ENCODE measurements around the gene UQCRC2.
"Not testable (repeated sequence)": the region's sequence is repeated elsewhere in the genome, so short reads cannot be mapped to it uniquely, and the experiment has no call there.

Gene UQCRC2

DNA sequence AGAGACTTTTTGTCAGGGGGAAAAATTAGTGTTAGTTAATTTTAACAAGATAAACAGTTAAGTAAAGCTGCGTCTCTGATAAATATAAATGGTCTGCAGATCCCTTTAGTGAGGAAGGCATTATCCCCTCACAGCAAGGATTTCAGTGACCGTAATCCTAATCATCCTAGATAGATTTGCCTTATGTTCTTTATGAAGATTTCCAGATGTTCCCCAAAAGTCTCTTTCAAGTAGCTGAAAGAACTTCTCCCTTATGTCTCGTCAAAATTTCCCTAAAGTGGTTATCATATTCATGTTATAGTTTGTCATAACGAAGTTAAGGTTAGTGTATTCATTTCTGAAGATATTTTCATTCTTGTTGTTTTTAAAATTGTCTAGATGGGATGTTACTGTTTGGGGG, 60.3 kb downstream of the UQCRC2 start:
- no peak for DNase-seq

DNA sequence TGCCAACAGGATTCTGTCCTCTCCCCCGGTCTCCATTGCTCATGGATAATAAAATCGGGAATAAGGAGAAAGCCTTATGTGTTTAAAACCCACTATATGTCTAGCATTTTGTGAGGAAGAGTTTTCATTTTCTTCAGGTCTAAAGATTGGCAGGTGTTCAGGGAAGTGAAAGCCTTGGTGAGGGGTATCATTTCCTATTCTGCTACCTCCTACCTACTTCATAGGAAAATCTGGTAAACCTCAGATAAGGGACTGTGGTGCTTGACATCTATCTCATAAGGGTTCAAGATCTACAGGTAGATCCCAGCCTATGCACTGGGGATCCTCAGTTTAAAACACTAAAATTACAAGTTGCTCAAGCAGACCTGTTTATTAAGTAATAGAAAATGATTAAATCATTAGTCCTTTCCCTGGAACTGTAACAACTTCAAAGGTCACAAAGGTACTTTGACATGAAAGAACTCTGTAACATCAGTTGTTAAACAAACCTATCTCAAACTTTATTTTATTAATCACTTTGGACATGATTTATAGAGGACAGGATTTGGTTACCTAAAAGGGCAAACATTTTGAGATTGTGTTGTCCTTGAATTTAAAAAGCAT, 61.2 kb downstream of the UQCRC2 start:
- no peak for DNase-seq

DNA sequence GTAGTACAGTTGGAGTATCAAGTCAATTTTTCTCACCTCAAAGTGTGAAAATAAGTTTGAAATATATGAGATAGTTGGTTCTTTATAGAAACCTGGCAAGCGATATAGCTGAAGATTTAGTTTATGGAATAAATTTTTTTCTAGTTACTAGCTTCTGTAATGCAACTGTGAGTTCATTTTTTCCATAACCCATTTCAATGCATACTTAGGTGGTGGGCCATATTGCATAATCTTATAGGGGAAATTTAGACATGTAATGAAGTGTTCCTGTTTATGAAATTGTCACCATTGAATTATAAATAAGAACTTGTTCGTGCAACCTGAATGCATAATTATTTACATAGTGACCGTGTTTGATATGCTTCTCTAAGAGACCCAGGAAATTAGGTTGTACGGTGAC, 63.8 kb downstream of the UQCRC2 start:
- DNase-seq: no peak

DNA sequence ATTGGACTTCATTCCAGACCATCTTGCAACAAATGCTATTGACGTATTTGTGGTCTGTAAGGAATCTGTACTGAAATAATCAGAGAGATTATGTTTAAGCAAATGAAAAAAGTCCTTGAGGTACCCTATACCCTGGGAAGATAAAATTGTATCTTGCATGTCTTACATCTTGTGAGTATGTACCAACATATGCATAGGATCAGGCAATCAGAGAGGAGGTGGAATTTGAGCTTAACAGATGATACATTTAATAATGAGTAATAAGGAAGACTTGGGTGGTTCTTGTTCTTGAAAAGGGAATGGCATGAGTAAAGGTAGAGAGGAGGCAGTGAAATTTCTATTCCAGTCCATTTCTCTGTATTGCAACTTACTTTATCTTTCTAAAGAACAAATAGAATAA, 65.4 kb downstream of the UQCRC2 start:
- DNase-seq: no peak

DNA sequence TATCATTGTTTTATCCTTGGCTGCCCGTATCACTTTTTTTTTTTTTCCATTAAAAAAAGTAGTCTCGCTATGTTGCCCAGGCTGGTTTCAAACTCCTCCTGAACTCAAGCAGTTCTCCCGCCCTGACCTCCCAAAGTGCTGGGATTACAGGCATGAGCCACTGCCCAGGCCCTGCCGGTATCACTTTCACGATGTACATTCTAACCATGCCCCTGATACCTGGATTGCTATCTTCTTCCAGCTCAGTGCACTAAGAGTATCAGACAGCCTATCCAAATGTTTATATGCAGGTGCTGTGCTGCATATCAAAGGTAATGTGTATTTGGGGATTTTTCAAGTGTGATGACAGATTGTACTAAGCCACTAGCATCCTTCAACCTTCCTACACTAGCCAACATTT, 69.0 kb downstream of the UQCRC2 start:
- no peak for DNase-seq

DNA sequence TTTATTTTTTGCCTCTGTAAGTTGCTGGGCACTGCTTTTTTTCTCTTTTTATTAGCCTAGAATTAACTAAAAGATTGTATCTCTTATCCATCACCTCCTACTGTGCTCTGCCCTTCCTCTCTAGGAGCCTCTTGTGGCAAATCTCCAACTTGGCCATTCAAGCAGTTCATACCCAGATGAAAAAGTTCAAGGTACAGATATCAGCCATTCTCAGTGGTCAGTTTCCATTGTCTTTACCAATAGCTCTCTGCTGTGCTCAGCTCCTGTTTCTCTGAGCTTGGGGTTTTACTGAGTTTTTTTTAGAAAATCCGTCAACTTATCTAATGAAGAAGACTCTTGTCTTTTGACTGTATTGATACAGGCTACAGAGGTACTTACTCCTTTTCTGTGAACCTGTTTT, 70.3 kb downstream of the UQCRC2 start:
- no peak for DNase-seq

DNA sequence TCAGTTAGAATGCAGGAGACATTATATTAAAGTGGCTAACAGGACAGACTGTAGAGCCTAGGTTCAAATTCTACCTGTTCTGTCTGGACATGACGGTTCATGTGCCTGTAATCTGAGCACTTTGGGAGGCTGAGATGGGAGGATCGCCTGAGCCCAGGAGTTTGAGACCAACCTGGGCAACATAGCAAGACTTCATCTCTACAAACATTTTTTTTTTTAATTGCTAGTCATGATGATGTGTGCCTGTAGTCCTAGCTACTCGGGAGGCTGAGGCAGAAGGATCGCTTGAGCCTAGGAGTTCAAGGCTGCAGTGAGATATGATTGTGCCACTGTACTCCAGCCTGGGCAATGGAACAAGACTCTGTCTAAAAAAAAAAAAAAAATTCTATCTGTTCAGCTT, 71.6 kb downstream of the UQCRC2 start:
- not testable (repeated sequence) for DNase-seq

DNA sequence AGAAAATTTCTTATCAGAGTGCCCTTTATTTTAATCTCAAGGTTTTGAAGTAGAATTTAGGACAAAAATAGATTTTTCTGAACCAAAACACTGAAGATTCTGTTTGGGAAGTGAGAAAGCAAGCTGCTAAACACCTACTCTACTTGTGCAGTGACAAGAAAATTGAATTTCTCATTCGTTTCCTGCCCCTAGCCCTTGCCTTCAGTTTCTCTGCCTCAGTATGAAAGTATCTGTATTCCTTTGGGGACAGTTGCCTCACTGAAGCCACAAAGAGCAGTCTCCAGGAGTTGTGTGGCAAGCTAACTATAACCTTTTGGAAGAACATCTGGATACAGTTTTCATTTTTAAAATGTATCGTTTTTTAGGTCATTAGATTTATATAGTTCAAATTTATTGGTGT, 74.5 kb downstream of the UQCRC2 start:
- DNase-seq: no peak

DNA sequence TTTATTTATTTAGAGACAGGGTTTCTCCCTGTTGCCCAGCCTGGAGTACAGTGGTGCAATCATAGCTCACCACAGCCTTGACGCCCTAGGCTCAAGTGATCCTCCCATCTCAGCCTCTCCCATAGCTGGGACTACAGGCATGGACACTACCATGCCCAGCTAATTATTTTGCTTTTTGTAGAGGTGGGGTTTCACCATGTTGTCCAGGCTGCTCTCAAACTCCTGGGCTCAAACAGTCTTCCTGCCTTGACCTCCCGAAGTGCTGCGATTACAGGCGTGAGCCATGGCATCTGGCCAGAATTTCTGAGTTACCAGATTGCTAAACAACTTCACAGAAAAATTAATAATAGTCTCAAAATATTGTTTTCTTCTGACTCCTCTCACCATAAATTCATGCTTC, 76.5 kb downstream of the UQCRC2 start:
- DNase-seq: no peak

DNA sequence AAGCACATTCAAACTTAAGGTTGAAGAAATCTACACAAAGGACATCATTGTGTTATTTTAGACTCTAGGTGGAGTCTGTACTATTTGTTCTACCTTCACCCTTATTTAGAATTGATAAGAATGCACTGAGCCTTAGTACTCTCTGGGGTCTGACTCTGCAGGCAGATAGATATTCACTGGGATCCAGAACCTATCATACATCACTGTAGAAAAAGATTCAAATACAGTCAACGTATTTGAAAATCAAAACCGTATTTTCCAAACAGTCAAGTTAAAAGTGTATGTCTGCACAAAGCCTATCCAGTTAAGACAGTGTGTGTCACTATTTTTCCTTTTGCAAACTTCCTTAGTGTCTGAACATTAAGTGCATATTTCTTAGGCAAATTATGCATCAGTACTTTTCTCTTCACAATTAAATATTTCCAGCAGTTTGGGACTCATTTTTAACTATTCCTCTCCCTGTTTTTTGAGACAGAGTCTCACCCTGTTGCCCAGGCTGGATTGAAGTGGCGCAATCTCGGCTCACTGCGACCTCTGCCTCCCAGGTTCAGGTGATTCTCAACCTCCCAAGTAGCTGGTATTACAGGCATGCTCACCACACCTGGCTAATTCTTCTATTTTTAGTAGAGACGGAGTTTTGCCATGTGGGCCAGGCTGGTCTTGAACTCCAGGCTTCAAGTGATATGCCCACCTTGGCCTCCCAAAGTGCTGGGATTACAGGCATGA, 77.1 kb downstream of the UQCRC2 start:
- no peak for DNase-seq

DNA sequence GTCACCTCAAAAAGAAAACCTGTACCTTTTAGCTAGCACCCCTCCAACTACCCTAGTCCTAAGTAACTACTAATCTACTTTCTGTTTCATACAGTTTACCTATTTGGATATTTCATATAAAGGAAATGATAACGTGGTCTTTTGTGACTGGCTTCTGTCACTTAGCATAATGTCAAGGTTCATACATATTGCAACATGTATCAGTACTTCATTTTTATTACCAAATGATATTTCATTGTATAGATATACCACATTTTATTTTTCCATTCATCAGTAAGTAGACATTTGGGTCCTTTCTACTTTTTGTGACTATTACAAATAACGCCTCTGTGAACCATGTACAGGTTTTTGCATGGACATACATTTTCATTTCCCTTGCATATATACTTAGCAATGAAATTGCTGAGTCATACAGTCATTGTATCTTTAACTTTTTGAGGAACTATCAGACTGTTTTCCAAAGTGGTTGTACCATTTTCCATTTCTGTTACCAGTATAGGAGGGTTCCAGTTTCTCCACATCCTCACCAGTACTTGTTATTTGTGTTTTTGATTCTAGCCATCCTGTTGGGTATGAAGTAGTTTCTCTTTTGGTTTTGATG, 78.4 kb downstream of the UQCRC2 start:
- no peak for DNase-seq

Data from NCI-H226 (cell line).